K562 (cell line): ENCODE results near the gene HS3ST3B1. TPM values are rescaled to one million over a fixed set of nuclear protein-coding genes. Genes with fewer than 3 reads are reported as not detected.

Experiments used
- ATAC-seq: fragments of 200-7000 bp; cut with Tn5 transposase; 3 replicates; pipeline ENCODE4 v1.9.1; 2020; ENCODE audit warnings: moderate library complexity
- BruUV-seq: library from RNA; stranded (reverse); fragments of 400-500 nt; replicated peaks from 2 replicates; lab custom pipeline; 2021; lab: Mats Ljungman, UMichigan
- CTCF ChIA-PET: fragments of 300-600 bp; formaldehyde crosslinking; extraction: SDS; loops from one replicate; lab custom pipeline; 2021; ENCODE audit warnings: low intra/inter-chr PET ratio; lab: Yijun Ruan, JAX
- POLR2A ChIA-PET: fragments of 300-600, 350-650 bp; sonication (Branson Sonifier 250); formaldehyde crosslinking; extraction: SDS; loops from one replicate; lab custom pipeline; 2021; ENCODE audit warnings: antibody characterized with exemption, inconsistent platforms; lab: Yijun Ruan, JAX
- DNase-seq, 4 experiments: peaks; one replicate each; pipeline versions ENCODE4 v3.0.0 to v3.0.0-alpha.2; 2011 to 2018; ENCODE audit warnings: low spot score in 3 of 4, mixed read lengths in 3 of 4; ENCODE audit errors: extremely low read depth in 1 of 4
- FAIRE-seq: peaks from 2 replicates; lab custom pipeline; 2011; peaks lifted over from hg19 to GRCh38; lab: Jason Lieb, UNC
- H2AFZ ChIP-seq: 2 replicates; pipeline ENCODE4 v1.6.0; 2011; ENCODE audit warnings: low read depth, low read length, control low read depth, inconsistent platforms
- H3K27ac ChIP-seq: fragments of 200-600 bp; 3 replicates; pipeline ENCODE4 v1.8.0; 2011; ENCODE audit warnings: low read depth, mild to moderate bottlenecking, control low read depth, inconsistent platforms, low read length, moderate library complexity, mixed read lengths; ENCODE audit errors: extremely low read depth
- H3K27me3 ChIP-seq, 2 experiments: fragments of 300-600 bp in 1 of 2; 2 replicates in 1 of 2; 3 replicates in 1 of 2; pipeline versions ENCODE4 v1.6.0 to v1.8.0; 2011; ENCODE audit warnings: inconsistent platforms in 2 of 2, low read length in 2 of 2, mild to moderate bottlenecking in 1 of 2, mixed read lengths in 1 of 2, moderate library complexity in 1 of 2; ENCODE audit not compliant: control insufficient read depth in 2 of 2, insufficient read depth in 2 of 2
- H3K36me3 ChIP-seq: fragments of 300-600 bp; 3 replicates; pipeline ENCODE4 v1.8.0; 2011; ENCODE audit warnings: mild to moderate bottlenecking, low read length, inconsistent platforms; ENCODE audit not compliant: control insufficient read depth, insufficient read depth
- H3K4me1 ChIP-seq, 2 experiments: fragments of 200-600 bp in 1 of 2; replicated peaks in 1 of 2; 2 replicates in 1 of 2; 3 replicates in 1 of 2; pipeline versions ENCODE4 v1.5.1 to v1.8.0; 2011; ENCODE audit warnings: inconsistent platforms in 2 of 2, low read length in 2 of 2, mild to moderate bottlenecking in 1 of 2, mixed read lengths in 1 of 2, moderate library complexity in 1 of 2; ENCODE audit not compliant: control insufficient read depth in 2 of 2, insufficient read depth in 2 of 2
- H3K4me2 ChIP-seq: 2 replicates; pipeline ENCODE4 v1.6.1; 2011; ENCODE audit warnings: low read length, control low read depth, inconsistent platforms, mixed read lengths; ENCODE audit not compliant: insufficient read depth
- H3K4me3 ChIP-seq: fragments of 200-600 bp; sonication (generic), shearing (Covaris generic); 2 replicates; pipeline ENCODE4 v1.5.1; 2016; ENCODE audit warnings: control low read depth, inconsistent platforms
- H3K79me2 ChIP-seq: fragments of 200-600 bp; 3 replicates; pipeline ENCODE4 v1.8.0; 2011; ENCODE audit warnings: low read length, inconsistent platforms; ENCODE audit not compliant: control insufficient read depth, insufficient read depth
- H3K9ac ChIP-seq, 2 experiments: 2 replicates each; pipeline versions ENCODE4 v1.6.0 to v1.6.1; 2011; ENCODE audit warnings: low read depth in 2 of 2, low read length in 2 of 2, control low read depth in 1 of 2, inconsistent platforms in 1 of 2, mild to moderate bottlenecking in 1 of 2, mixed read lengths in 1 of 2; ENCODE audit not compliant: insufficient read depth in 1 of 2
- H3K9me1 ChIP-seq: one replicate; pipeline ENCODE4 v1.6.0; 2011; ENCODE audit warnings: inconsistent platforms, mild to moderate bottlenecking, low read length, moderate library complexity; ENCODE audit not compliant: control insufficient read depth, insufficient read depth
- H3K9me3 ChIP-seq: replicated peaks from 2 replicates; pipeline ENCODE4 v1.5.1; 2011; ENCODE audit warnings: low read depth, low read length, inconsistent platforms; ENCODE audit not compliant: control insufficient read depth, insufficient read depth
- H4K20me1 ChIP-seq: replicated peaks from 2 replicates; pipeline ENCODE4 v1.6.1; 2011; ENCODE audit warnings: low read length, inconsistent platforms, mixed read lengths; ENCODE audit not compliant: control insufficient read depth, insufficient read depth
- BCLAF1 ChIP-seq, 2 experiments: fragments of 450-650 bp in 1 of 2; IDR thresholded peaks; 2 replicates each; pipeline ENCODE4 v1.6.1; 2011 to 2017; ENCODE audit warnings: low read depth in 2 of 2, antibody characterized with exemption in 1 of 2, borderline replicate concordance in 1 of 2, low read length in 1 of 2, mild to moderate bottlenecking in 1 of 2, mixed read lengths in 1 of 2; ENCODE audit not compliant: control insufficient read depth in 1 of 2
- CSDE1 ChIP-seq, 2 experiments: fragments of 450-650 bp; IDR thresholded peaks; 2 replicates each; pipeline ENCODE4 v1.6.1; 2016; ENCODE audit warnings: mild to moderate bottlenecking in 1 of 2
- NR0B1 ChIP-seq: fragments of 450-650 bp; IDR thresholded peaks from one replicate; pipeline ENCODE4 v1.6.1; 2018; ENCODE audit warnings: mild to moderate bottlenecking, moderate library complexity; ENCODE audit not compliant: partially characterized antibody
- RFX5 ChIP-seq: IDR thresholded peaks from 2 replicates; pipeline ENCODE4 v1.6.1; 2011; ENCODE audit warnings: low read depth, mild to moderate bottlenecking, improper control_type of control experiment, low read length
- SIN3A ChIP-seq, 2 experiments: fragments of 150-350 bp in 1 of 2; IDR thresholded peaks; 2 replicates each; pipeline ENCODE4 v1.6.1; 2011 to 2016; ENCODE audit warnings: borderline replicate concordance in 2 of 2, low read depth in 2 of 2, low read length in 2 of 2, mild to moderate bottlenecking in 2 of 2, moderate library complexity in 2 of 2; ENCODE audit not compliant: control insufficient read depth in 1 of 2
- SNIP1 ChIP-seq: fragments of 450-650 bp; IDR thresholded peaks from 2 replicates; pipeline ENCODE4 v1.7.1; 2017; ENCODE audit warnings: low read depth, mild to moderate bottlenecking
- STAT5A ChIP-seq: IDR thresholded peaks from 2 replicates; pipeline ENCODE4 v1.6.1; 2012; ENCODE audit warnings: low read length, inconsistent platforms, borderline replicate concordance
- TBL1XR1 ChIP-seq, 2 experiments: IDR thresholded peaks; 2 replicates each; pipeline ENCODE4 v1.6.1; 2012; ENCODE audit warnings: improper control_type of control experiment in 2 of 2, low read length in 2 of 2, mild to moderate bottlenecking in 1 of 2
- ZFP91 ChIP-seq: sonication (generic); formaldehyde crosslinking; IDR thresholded peaks from 2 replicates; pipeline ENCODE4 v1.8.0; 2022; ENCODE audit warnings: mild to moderate bottlenecking, missing genetic modification reagents
- ZNF354B ChIP-seq: fragments of 250-450 bp; sonication (Bioruptor Pico); IDR thresholded peaks from 2 replicates; pipeline ENCODE4 v1.4.0; 2020
- WGBS: fragments of 100-300 bp; shearing (Covaris generic); methylation state at CpG from one replicate; pipeline ENCODE4 v1.1.6; 2016; ENCODE audit warnings: low coverage, mixed read lengths; ENCODE audit not compliant: insufficient coverage; ENCODE audit errors: missing lambda C conversion rate; 5-methylcytosine and 5-hydroxymethylcytosine counted together
- in situ Hi-C: fragments of 300-500 bp; cut with MboI; formaldehyde crosslinking; loops from 4 replicates; pipeline ENCODE4 v1.15.0; 2018; ENCODE audit warnings: inconsistent platforms, mixed read lengths
- intact Hi-C: fragments of 100-400 bp; cut with micrococcal nuclease; formaldehyde crosslinking; loops from 2 replicates; pipeline ENCODE4 v1.14.2; 2022
- polyA plus RNA-seq, 8 experiments: library from polyadenylated mRNA; depleted of rRNA in 4 of 8; stranded (reverse) in 5 of 8; unstranded in 3 of 8; fragments of >200 nt; fragmentation: Nextera tagmentation in 2 of 8; fragmentation: Illumina TruSeq in 1 of 8; extraction: Ambion mirVana in 2 of 8; extraction: Trizol in 1 of 8; gene quantifications; 2 replicates each; pipeline versions ENCODE4 v1.2.1 to v1.2.3, GENCODE V29; 2011 to 2014; ENCODE audit warnings: inconsistent platforms in 1 of 8, missing spikeins in 1 of 8
- total RNA-seq, 7 experiments: library from RNA; depleted of rRNA in 6 of 7; stranded (reverse); fragments of >200 nt in 6 of 7; fragmentation: Illumina TruSeq in 2 of 7; extraction: Trizol in 2 of 7; gene quantifications; 2 replicates each; pipeline versions ENCODE4 v1.2.1 to v1.2.3, GENCODE V29; 2011 to 2021; ENCODE audit warnings: low replicate concordance in 1 of 7

HS3ST3B1 gene
- total and polyA plus RNA-seq, 9 of the 15 experiments (the other 6 are each of a cell fraction or from before 2014, with no cell fraction given): 1.9 to 12.9 (median 3.7) TPM

GRCh38 chr17:14373614-14374259 is 72.9 kb downstream of the HS3ST3B1 start:
- Histone ChIP-seq H3K9me3 (no peaks in the 10 kb centered on the region), H3K79me2 (no peaks in the 10 kb centered on the region), H3K9me1 (no peaks in the 10 kb centered on the region), H3K4me3 (no peak overlapping the region), H3K27ac (no peak overlapping the region), H3K9ac (no peak overlapping the region), H3K4me1 (peaks cover 5 to 7% of the 10 kb centered on the region in 2 experiments; a peak in 4 of 5 replicates), H2AFZ (0 out of 2 replicates have a peak overlapping the region, but pooled peaks have one; percentile 40), H3K36me3 (no peaks in the 10 kb centered on the region), H4K20me1 (no peaks in the 10 kb centered on the region), H3K27me3 (no peaks in the 10 kb centered on the region), H3K4me2 (no peak overlapping the region)
- in situ Hi-C loops (no loop called here), intact Hi-C loops (no loop called here)
- DNase-seq: no peak
- 66% methylated on average over 7 of the region's 8 CpGs for WGBS
- POLR2A ChIA-PET: interaction anchor here (1.6 kb wide), 1 partner anchor 73 kb away, joined by 7 read pairs; the partner anchor contains the start of gene HS3ST3B1
- ATAC-seq: no peak; the same call in 2 of the 3 replicates
- TF ChIP-seq NR0B1 (no peak), ZFP91 (CRISPR knock-in tag) (no peak), CSDE1 (IDR thresholded peaks at IDR 0.05) (no peak), SIN3A (IDR thresholded peaks at IDR 0.05; ENCODE audit: borderline replicate concordance in 2 of 2, control insufficient read depth in 1 of 2, low read depth in 2 of 2, low read length in 2 of 2) (no peak), SNIP1 (no peak), STAT5A (no peak), BCLAF1 (IDR thresholded peaks at IDR 0.05; ENCODE audit: borderline replicate concordance in 1 of 2, control insufficient read depth in 1 of 2, low read depth in 2 of 2, low read length in 1 of 2) (no peak), ZNF354B (CRISPR knock-in tag) (no peak), RFX5 (no peak), TBL1XR1 (IDR thresholded peaks at IDR 0.05; ENCODE audit: low read length in 2 of 2) (no peak)
- no peak for FAIRE-seq
- BruUV-seq: no TSS peak
- CTCF ChIA-PET: no interaction called here
